GM12878 (cell line): ENCODE measurements around the gene RPS6KA2. TPM values are rescaled to one million over a fixed set of nuclear protein-coding genes. Genes with fewer than 3 reads are reported as not detected.
"Not testable (repeated sequence)": the region's sequence is repeated elsewhere in the genome, so short reads cannot be mapped to it uniquely, and the experiment has no call there.

Experiments
- ATAC-seq: fragments of 200-7000 bp; cut with Tn5 transposase; 3 replicates; pipeline ENCODE4 v1.9.1; 2020; ENCODE audit warnings: mild to moderate bottlenecking, moderate library complexity
- BruUV-seq: library from RNA; stranded (reverse); fragments of 400-500 nt; replicated peaks from 2 replicates; lab custom pipeline; 2021; lab: Mats Ljungman, UMichigan
- CTCF ChIA-PET: fragments of 300-600 bp; sonication (Branson Sonifier 250); formaldehyde crosslinking; extraction: SDS; loops from one replicate; lab custom pipeline; 2021; ENCODE audit warnings: inconsistent platforms; lab: Yijun Ruan, JAX
- POLR2A ChIA-PET: fragments of 350-600 bp; formaldehyde crosslinking; extraction: SDS; loops from one replicate; lab custom pipeline; 2021; ENCODE audit warnings: inconsistent platforms; lab: Charles Lee
- RAD21 ChIA-PET: fragments of 300-600 bp; sonication (Branson Sonifier 250); formaldehyde crosslinking; loops from one replicate; lab custom pipeline; 2023; ENCODE audit warnings: antibody characterized with exemption; ENCODE audit not compliant: unreplicated experiment; lab: Charles Lee
- SMC1A ChIA-PET: fragments of 300-600 bp; sonication (Branson Sonifier 250); formaldehyde crosslinking; loops from one replicate; lab custom pipeline; 2023; ENCODE audit not compliant: unreplicated experiment, uncharacterized antibody; lab: Charles Lee
- DNase-seq: peaks from one replicate; pipeline ENCODE4 v3.0.0-alpha.2; 2011; ENCODE audit warnings: low read depth, low spot score
- FAIRE-seq: peaks from 3 replicates; lab custom pipeline; 2011; peaks lifted over from hg19 to GRCh38; lab: Jason Lieb, UNC
- H2AFZ ChIP-seq: 2 replicates; pipeline ENCODE4 v1.6.0; 2011; ENCODE audit warnings: low read depth, low read length, control low read depth; ENCODE audit not compliant: control insufficient read depth
- H3K27ac ChIP-seq: 2 replicates; pipeline ENCODE4 v1.5.1; 2011; ENCODE audit warnings: control low read depth; ENCODE audit not compliant: control insufficient read depth, insufficient read depth
- H3K27me3 ChIP-seq, 2 experiments: replicated peaks in 1 of 2; 2 replicates each; pipeline versions ENCODE4 v1.6.0 to v1.6.1; 2011; ENCODE audit warnings: low read length in 1 of 2; ENCODE audit not compliant: control insufficient read depth in 2 of 2, insufficient read depth in 2 of 2
- H3K36me3 ChIP-seq, 2 experiments: 2 replicates each; pipeline ENCODE4 v1.5.1; 2011; ENCODE audit warnings: low read length in 1 of 2; ENCODE audit not compliant: control insufficient read depth in 2 of 2, insufficient read depth in 2 of 2
- H3K4me1 ChIP-seq: 2 replicates; pipeline ENCODE4 v1.6.1; 2011; ENCODE audit warnings: mild to moderate bottlenecking, low read length, moderate library complexity, mixed read lengths; ENCODE audit not compliant: control insufficient read depth, insufficient read depth
- H3K4me2 ChIP-seq: 2 replicates; pipeline ENCODE4 v1.6.0; 2011; ENCODE audit warnings: control low read depth; ENCODE audit not compliant: control insufficient read depth, insufficient read depth
- H3K4me3 ChIP-seq: fragments of 200-600 bp; sonication (generic); 2 replicates; pipeline ENCODE4 v1.5.1; 2016
- H3K79me2 ChIP-seq: 2 replicates; pipeline ENCODE4 v1.6.0; 2011; ENCODE audit warnings: low read length; ENCODE audit not compliant: control insufficient read depth, insufficient read depth
- H3K9ac ChIP-seq: 2 replicates; pipeline ENCODE4 v1.8.0; 2011; ENCODE audit warnings: low read length, control low read depth, mixed read lengths; ENCODE audit not compliant: control insufficient read depth, insufficient read depth
- H3K9me3 ChIP-seq: replicated peaks from 3 replicates; pipeline ENCODE4 v1.5.1; 2011; ENCODE audit warnings: mild to moderate bottlenecking, low read length; ENCODE audit not compliant: control insufficient read depth, insufficient read depth
- H4K20me1 ChIP-seq: 2 replicates; pipeline ENCODE4 v1.6.0; 2011; ENCODE audit not compliant: control insufficient read depth, insufficient read depth
- CEBPB ChIP-seq, 2 experiments: fragments of 150-350 bp in 1 of 2; IDR thresholded peaks; 2 replicates each; pipeline ENCODE4 v1.6.1; 2012 to 2014; ENCODE audit warnings: low read depth in 2 of 2, low read length in 2 of 2, borderline replicate concordance in 1 of 2, inconsistent platforms in 1 of 2
- FOXK2 ChIP-seq: fragments of 450-650 bp; IDR thresholded peaks from 2 replicates; pipeline ENCODE4 v1.6.1; 2017; ENCODE audit warnings: mild to moderate bottlenecking, moderate library complexity
- POU2F2 ChIP-seq: IDR thresholded peaks from 3 replicates; pipeline ENCODE4 v1.6.1; 2011; ENCODE audit warnings: low read depth, mild to moderate bottlenecking, low read length, borderline replicate concordance
- RB1 ChIP-seq: fragments of 450-650 bp; formaldehyde crosslinking; IDR thresholded peaks from 2 replicates; pipeline ENCODE4 v1.6.1; 2017; ENCODE audit warnings: mild to moderate bottlenecking, borderline replicate concordance
- SMAD5 ChIP-seq: IDR thresholded peaks from 2 replicates; pipeline ENCODE4 v1.6.1; 2016; ENCODE audit warnings: antibody characterized with exemption, low read depth
- STAT1 ChIP-seq: fragments of 450-650 bp; conservative IDR thresholded peaks from 2 replicates; pipeline ENCODE4 v1.6.1; 2014; ENCODE audit warnings: antibody characterized with exemption, mild to moderate bottlenecking
- TCF7 ChIP-seq: IDR thresholded peaks from 2 replicates; pipeline ENCODE4 v1.6.1; 2014; ENCODE audit warnings: antibody characterized with exemption, borderline replicate concordance
- ZNF384 ChIP-seq: IDR thresholded peaks from 2 replicates; pipeline ENCODE4 v1.6.1; 2012; ENCODE audit warnings: low read depth, mild to moderate bottlenecking, low read length, improper control_type of control experiment, borderline replicate concordance
- WGBS: methylation state at CpG from one replicate; pipeline ENCODE4 v1.1.6; 2016; ENCODE audit warnings: low lambda C conversion rate; ENCODE audit not compliant: insufficient replicate concordance, insufficient coverage; ENCODE audit errors: missing lambda C conversion rate; 5-methylcytosine and 5-hydroxymethylcytosine counted together
- in situ Hi-C: fragments of 300-500 bp; cut with MboI; formaldehyde crosslinking; loops from 9 replicates; pipeline ENCODE4 v1.14.3; 2018; ENCODE audit warnings: mixed read lengths
- intact Hi-C: fragments of 100-400 bp; cut with micrococcal nuclease; formaldehyde crosslinking; loops from one replicate; pipeline ENCODE4 v1.14.2; 2022; ENCODE audit not compliant: unreplicated experiment
- polyA plus RNA-seq, 11 experiments: library from polyadenylated mRNA; depleted of rRNA in 4 of 11; unstranded in 6 of 11; stranded (reverse) in 5 of 11; fragments of >200 nt; fragmentation: Nextera tagmentation in 4 of 11; fragmentation: Illumina TruSeq in 1 of 11; extraction: Ambion mirVana in 4 of 11; extraction: Trizol in 1 of 11; gene quantifications; 1 replicate in 1 of 11; 2 replicates in 10 of 11; pipeline versions ENCODE4 v1.2.1 to v1.2.3, GENCODE V29; 2011 to 2016; ENCODE audit warnings: inconsistent platforms in 2 of 11, missing spikeins in 2 of 11, low read depth in 1 of 11
- total RNA-seq, 4 experiments: library from RNA; depleted of rRNA in 3 of 4; stranded (reverse); fragments of >200 nt in 3 of 4; fragmentation: Illumina TruSeq in 1 of 4; extraction: Trizol in 1 of 4; gene quantifications; 2 replicates each; pipeline versions ENCODE4 v1.2.1 to v1.2.3, GENCODE V29; 2013 to 2021
- TF ChIP-seq, protein P1 (sequence below): fragments of 450-650 bp; IDR thresholded peaks from 2 replicates; pipeline ENCODE4 v1.6.1; 2017; ENCODE audit warnings: mild to moderate bottlenecking, moderate library complexity

The RPS6KA2 gene
- total and polyA plus RNA-seq, 10 of the 15 experiments (the other 5 are each of a cell fraction or from before 2014, with no cell fraction given) = 0.02 to 1.0 (median 0.22) TPM; not detected in 1

- intact Hi-C loops, SMC1A ChIA-PET, RAD21 ChIA-PET: not testable (repeated sequence)
Measured at GRCh38 chr6:166529058-166529457, 98.0 kb downstream of the RPS6KA2 start.

GRCh38 chr6:166527849-166528248, 99.2 kb downstream of the RPS6KA2 start:
- H3K79me2 ChIP-seq = no peaks in the 10 kb centered on the region
- H4K20me1 ChIP-seq = no peaks in the 10 kb centered on the region
- no peak overlapping the region for H2AFZ ChIP-seq
- RAD21 ChIA-PET = no interaction called here
- intact Hi-C loops (no loop called here), in situ Hi-C loops (no loop called here)
- ATAC-seq (no peak), DNase-seq (no peak), FAIRE-seq (no peak)
- POLR2A ChIA-PET = no interaction called here
- TF ChIP-seq CEBPB (IDR thresholded peaks at IDR 0.05; ENCODE audit: borderline replicate concordance in 1 of 2, low read depth in 2 of 2, low read length in 2 of 2) (no peak), ZNF384 (no peak), RB1 (no peak), STAT1 (no peak), FOXK2 (no peak), SMAD5 (no peak), POU2F2 (no peak), TCF7 (no peak)
- TF ChIP-seq, protein P1, sequence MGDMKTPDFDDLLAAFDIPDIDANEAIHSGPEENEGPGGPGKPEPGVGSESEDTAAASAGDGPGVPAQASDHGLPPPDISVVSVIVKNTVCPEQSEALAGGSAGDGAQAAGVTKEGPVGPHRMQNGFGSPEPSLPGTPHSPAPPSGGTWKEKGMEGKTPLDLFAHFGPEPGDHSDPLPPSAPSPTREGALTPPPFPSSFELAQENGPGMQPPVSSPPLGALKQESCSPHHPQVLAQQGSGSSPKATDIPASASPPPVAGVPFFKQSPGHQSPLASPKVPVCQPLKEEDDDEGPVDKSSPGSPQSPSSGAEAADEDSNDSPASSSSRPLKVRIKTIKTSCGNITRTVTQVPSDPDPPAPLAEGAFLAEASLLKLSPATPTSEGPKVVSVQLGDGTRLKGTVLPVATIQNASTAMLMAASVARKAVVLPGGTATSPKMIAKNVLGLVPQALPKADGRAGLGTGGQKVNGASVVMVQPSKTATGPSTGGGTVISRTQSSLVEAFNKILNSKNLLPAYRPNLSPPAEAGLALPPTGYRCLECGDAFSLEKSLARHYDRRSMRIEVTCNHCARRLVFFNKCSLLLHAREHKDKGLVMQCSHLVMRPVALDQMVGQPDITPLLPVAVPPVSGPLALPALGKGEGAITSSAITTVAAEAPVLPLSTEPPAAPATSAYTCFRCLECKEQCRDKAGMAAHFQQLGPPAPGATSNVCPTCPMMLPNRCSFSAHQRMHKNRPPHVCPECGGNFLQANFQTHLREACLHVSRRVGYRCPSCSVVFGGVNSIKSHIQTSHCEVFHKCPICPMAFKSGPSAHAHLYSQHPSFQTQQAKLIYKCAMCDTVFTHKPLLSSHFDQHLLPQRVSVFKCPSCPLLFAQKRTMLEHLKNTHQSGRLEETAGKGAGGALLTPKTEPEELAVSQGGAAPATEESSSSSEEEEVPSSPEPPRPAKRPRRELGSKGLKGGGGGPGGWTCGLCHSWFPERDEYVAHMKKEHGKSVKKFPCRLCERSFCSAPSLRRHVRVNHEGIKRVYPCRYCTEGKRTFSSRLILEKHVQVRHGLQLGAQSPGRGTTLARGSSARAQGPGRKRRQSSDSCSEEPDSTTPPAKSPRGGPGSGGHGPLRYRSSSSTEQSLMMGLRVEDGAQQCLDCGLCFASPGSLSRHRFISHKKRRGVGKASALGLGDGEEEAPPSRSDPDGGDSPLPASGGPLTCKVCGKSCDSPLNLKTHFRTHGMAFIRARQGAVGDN = no peak
- no peak overlapping the region for H3K4me2 ChIP-seq
- no peaks in the 10 kb centered on the region for H3K4me1 ChIP-seq
- no TSS peak for BruUV-seq
- SMC1A ChIA-PET = no interaction called here
- no peak overlapping the region for H3K4me3 ChIP-seq
- 41% methylated on average over 4 of the region's 4 CpGs for WGBS
- H3K27ac ChIP-seq = no peak overlapping the region
- no peak overlapping the region for H3K9ac ChIP-seq
- CTCF ChIA-PET = no interaction called here
- no peaks in the 10 kb centered on the region for H3K27me3 ChIP-seq
- H3K9me3 ChIP-seq = no peaks in the 10 kb centered on the region; the same call in 1 of the 3 replicates
- no peaks in the 10 kb centered on the region for H3K36me3 ChIP-seq

More at GRCh38 chr6:166529058-166529457, 98.0 kb downstream of the RPS6KA2 start:
- H3K79me2 ChIP-seq, H3K4me3 ChIP-seq, FAIRE-seq, H3K9ac ChIP-seq, H2AFZ ChIP-seq, H3K27ac ChIP-seq, in situ Hi-C loops, POLR2A ChIA-PET, BruUV-seq, H3K27me3 ChIP-seq, H3K4me2 ChIP-seq, H3K4me1 ChIP-seq, ATAC-seq, H3K9me3 ChIP-seq, DNase-seq, H3K36me3 ChIP-seq, H4K20me1 ChIP-seq, CTCF ChIA-PET: not testable (repeated sequence)
- WGBS = 0% methylated on average over 1 of the region's 1 CpG
